ENCODE measurements around the gene ANKRD16.

ANKRD16 gene

GRCh38 chr10:5898163-5898562 is 8.5 kb upstream of the ANKRD16 start:
- no peak overlapping the region for H3K9ac ChIP-seq (ENCODE audit: insufficient read length)
- no peak for TF ChIP-seq FOXP2 (optimal IDR thresholded peaks at IDR 0.05; ENCODE audit: control extremely low read depth, extremely low read length, insufficient read depth)
- no peak for TF ChIP-seq EZH2 (IDR thresholded peaks at IDR 0.05)
- TF ChIP-seq POLR2AphosphoS5 (IDR thresholded peaks at IDR 0.05; ENCODE audit: borderline replicate concordance, low read depth, low read length), result no peak
- no peaks in the 10 kb centered on the region for H3K9me3 ChIP-seq (ENCODE audit: low read depth, low read length)
- H3K4me3 ChIP-seq, result no peak overlapping the region
- H3K27ac ChIP-seq, result no peak overlapping the region
- peaks cover 5% of the 10 kb centered on the region; the same call in 1 of the 2 replicates for H3K36me3 ChIP-seq (ENCODE audit: insufficient read depth, low read length)
- DNase-seq (ENCODE audit: low read depth, low spot score), result no peak

- no peak for DNase-seq (ENCODE audit: low read depth, low spot score)
- no peak overlapping the region for H3K4me3 ChIP-seq
- H3K27ac ChIP-seq, result no peak overlapping the region
- H3K9ac ChIP-seq (ENCODE audit: insufficient read length), result no peak overlapping the region
- TF ChIP-seq EZH2 (IDR thresholded peaks at IDR 0.05) (no peak), FOXP2 (optimal IDR thresholded peaks at IDR 0.05; ENCODE audit: control extremely low read depth, extremely low read length, insufficient read depth) (no peak), POLR2AphosphoS5 (IDR thresholded peaks at IDR 0.05; ENCODE audit: borderline replicate concordance, low read depth, low read length) (no peak)
- no peaks in the 10 kb centered on the region for H3K9me3 ChIP-seq (ENCODE audit: low read depth, low read length)
- H3K36me3 ChIP-seq (ENCODE audit: insufficient read depth, low read length), result peaks cover 5% of the 10 kb centered on the region; the same call in 1 of the 2 replicates
Observed at GRCh38 chr10:5897504-5897903, 7.8 kb upstream of the ANKRD16 start.

GRCh38 chr10:5897053-5897340 is 7.3 kb upstream of the ANKRD16 start:
- Histone ChIP-seq H3K27ac (no peak overlapping the region), H3K4me3 (no peak overlapping the region), H3K9ac (ENCODE audit: insufficient read length) (no peak overlapping the region), H3K36me3 (ENCODE audit: insufficient read depth, low read length) (peaks cover 5% of the 10 kb centered on the region; the same call in 1 of the 2 replicates), H3K9me3 (ENCODE audit: low read depth, low read length) (no peaks in the 10 kb centered on the region)
- no peak for DNase-seq (ENCODE audit: low read depth, low spot score)
- no peak for TF ChIP-seq EZH2 (IDR thresholded peaks at IDR 0.05)
- TF ChIP-seq POLR2AphosphoS5 (IDR thresholded peaks at IDR 0.05; ENCODE audit: borderline replicate concordance, low read depth, low read length), result no peak
- no peak for TF ChIP-seq FOXP2 (optimal IDR thresholded peaks at IDR 0.05; ENCODE audit: control extremely low read depth, extremely low read length, insufficient read depth)

GRCh38 chr10:5896208-5897052 is 6.7 kb upstream of the ANKRD16 start:
- H3K9ac ChIP-seq (ENCODE audit: insufficient read length), result no peak overlapping the region
- DNase-seq (ENCODE audit: low read depth, low spot score), result no peak
- no peaks in the 10 kb centered on the region for H3K9me3 ChIP-seq (ENCODE audit: low read depth, low read length)
- H3K36me3 ChIP-seq (ENCODE audit: insufficient read depth, low read length), result peaks cover 5% of the 10 kb centered on the region; the same call in 1 of the 2 replicates
- H3K27ac ChIP-seq, result no peak overlapping the region
- no peak for TF ChIP-seq EZH2 (IDR thresholded peaks at IDR 0.05)
- TF ChIP-seq FOXP2 (optimal IDR thresholded peaks at IDR 0.05; ENCODE audit: control extremely low read depth, extremely low read length, insufficient read depth), result no peak
- no peak for TF ChIP-seq POLR2AphosphoS5 (IDR thresholded peaks at IDR 0.05; ENCODE audit: borderline replicate concordance, low read depth, low read length)
- H3K4me3 ChIP-seq, result no peak overlapping the region

- H3K27ac ChIP-seq, result no peak overlapping the region
- peaks cover 5% of the 10 kb centered on the region; the same call in 1 of the 2 replicates for H3K36me3 ChIP-seq (ENCODE audit: insufficient read depth, low read length)
- no peak for DNase-seq (ENCODE audit: low read depth, low spot score)
- H3K9ac ChIP-seq (ENCODE audit: insufficient read length), result no peak overlapping the region
- TF ChIP-seq FOXP2 (optimal IDR thresholded peaks at IDR 0.05; ENCODE audit: control extremely low read depth, extremely low read length, insufficient read depth), result no peak
- TF ChIP-seq EZH2 (IDR thresholded peaks at IDR 0.05), result no peak
- no peak for TF ChIP-seq POLR2AphosphoS5 (IDR thresholded peaks at IDR 0.05; ENCODE audit: borderline replicate concordance, low read depth, low read length)
- no peak overlapping the region for H3K4me3 ChIP-seq
- H3K9me3 ChIP-seq (ENCODE audit: low read depth, low read length), result no peaks in the 10 kb centered on the region
Observed at GRCh38 chr10:5895804-5896203, 6.1 kb upstream of the ANKRD16 start.

- Histone ChIP-seq H3K9me3 (ENCODE audit: low read depth, low read length) (no peaks in the 10 kb centered on the region), H3K4me3 (no peak overlapping the region), H3K27ac (no peak overlapping the region), H3K9ac (ENCODE audit: insufficient read length) (no peak overlapping the region), H3K36me3 (ENCODE audit: insufficient read depth, low read length) (peaks cover 5% of the 10 kb centered on the region; the same call in 1 of the 2 replicates)
- DNase-seq (ENCODE audit: low read depth, low spot score), result no peak
- TF ChIP-seq FOXP2 (optimal IDR thresholded peaks at IDR 0.05; ENCODE audit: control extremely low read depth, extremely low read length, insufficient read depth), result no peak
- no peak for TF ChIP-seq EZH2 (IDR thresholded peaks at IDR 0.05)
- no peak for TF ChIP-seq POLR2AphosphoS5 (IDR thresholded peaks at IDR 0.05; ENCODE audit: borderline replicate concordance, low read depth, low read length)
Observed at GRCh38 chr10:5895365-5895764, 5.7 kb upstream of the ANKRD16 start.

GRCh38 chr10:5894873-5895272 is 5.2 kb upstream of the ANKRD16 start:
- TF ChIP-seq EZH2 (IDR thresholded peaks at IDR 0.05) (no peak), FOXP2 (optimal IDR thresholded peaks at IDR 0.05; ENCODE audit: control extremely low read depth, extremely low read length, insufficient read depth) (no peak), POLR2AphosphoS5 (IDR thresholded peaks at IDR 0.05; ENCODE audit: borderline replicate concordance, low read depth, low read length) (no peak)
- Histone ChIP-seq H3K36me3 (ENCODE audit: insufficient read depth, low read length) (peaks cover 5% of the 10 kb centered on the region; the same call in 1 of the 2 replicates), H3K9ac (ENCODE audit: insufficient read length) (no peak overlapping the region), H3K4me3 (no peak overlapping the region), H3K27ac (no peak overlapping the region), H3K9me3 (ENCODE audit: low read depth, low read length) (no peaks in the 10 kb centered on the region)
- DNase-seq (ENCODE audit: low read depth, low spot score), result no peak

GRCh38 chr10:5894403-5894802 is 4.7 kb upstream of the ANKRD16 start:
- H3K9ac ChIP-seq (ENCODE audit: insufficient read length), result no peak overlapping the region
- H3K9me3 ChIP-seq (ENCODE audit: low read depth, low read length), result no peaks in the 10 kb centered on the region
- DNase-seq (ENCODE audit: low read depth, low spot score), result no peak
- peaks cover 5% of the 10 kb centered on the region; the same call in 1 of the 2 replicates for H3K36me3 ChIP-seq (ENCODE audit: insufficient read depth, low read length)
- H3K4me3 ChIP-seq, result no peak overlapping the region
- H3K27ac ChIP-seq, result no peak overlapping the region
- TF ChIP-seq FOXP2 (optimal IDR thresholded peaks at IDR 0.05; ENCODE audit: control extremely low read depth, extremely low read length, insufficient read depth) (no peak), POLR2AphosphoS5 (IDR thresholded peaks at IDR 0.05; ENCODE audit: borderline replicate concordance, low read depth, low read length) (no peak), EZH2 (IDR thresholded peaks at IDR 0.05) (no peak)

Measured in SK-N-MC (cell line).